ENCODE measurements around the gene WDR33. TPM values are rescaled to one million over a fixed set of nuclear protein-coding genes. Genes with fewer than 3 reads are reported as not detected.

Gene WDR33
- total and polyA plus RNA-seq, 5 donors from 2014 or later, result 31.5 to 71.4 (median 36.3) TPM

DNA sequence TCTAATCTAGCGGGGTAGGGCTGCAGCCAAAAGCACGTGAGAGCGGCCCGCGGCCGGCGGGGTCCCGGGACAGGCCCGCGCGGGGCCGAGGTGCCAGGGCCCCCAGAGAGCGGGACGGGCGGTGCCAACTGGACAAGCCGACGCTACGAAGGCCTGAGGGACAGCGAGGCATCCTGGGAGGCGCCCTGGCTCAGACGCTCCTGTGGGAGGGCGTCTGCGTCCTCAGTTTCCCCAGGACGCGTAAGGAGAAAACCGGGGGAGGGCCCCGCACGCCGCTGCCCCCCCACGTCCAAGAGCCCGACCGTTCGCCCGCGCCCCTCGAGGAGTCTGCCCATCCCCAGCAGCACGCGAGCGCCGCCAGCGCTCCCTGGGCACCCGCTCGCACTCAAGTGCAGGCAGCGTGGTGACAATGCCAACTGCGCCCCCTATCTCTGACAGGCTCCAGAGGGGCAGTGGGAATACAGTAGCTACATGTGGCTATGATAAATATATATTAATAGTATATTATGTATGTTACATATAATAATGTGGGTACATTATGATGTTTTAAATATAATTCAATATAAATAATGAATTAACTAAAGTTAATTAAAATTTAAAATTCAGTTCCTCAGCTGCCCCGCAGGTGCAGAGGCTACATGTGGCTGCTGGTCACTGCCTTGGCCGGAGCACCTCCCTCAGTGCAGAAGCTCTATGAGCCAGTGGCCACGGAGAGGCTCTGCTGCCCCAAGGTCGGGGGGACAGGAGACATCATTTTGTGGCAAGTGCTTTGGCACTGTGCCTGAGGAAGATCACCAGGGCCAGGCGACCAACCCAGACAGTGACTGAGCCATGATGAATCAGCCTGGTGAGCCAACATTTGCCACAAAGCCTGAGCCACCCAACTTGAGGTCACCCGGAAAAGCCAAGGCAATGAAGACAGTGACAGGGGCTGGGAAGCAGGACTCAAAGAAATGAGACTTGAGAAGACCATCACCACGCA lies 115.2 kb downstream of the WDR33 start:
- Mint-ChIP-seq H3K4me1 (peaks cover 0 to 8% (median 7%) of the 10 kb centered on the region in 4 donors), H3K27ac (no peak overlapping the region), H3K27me3 (peaks cover 16% of the 10 kb centered on the region), H3K9me3 (peaks cover 0 to 13% (median 7%) of the 10 kb centered on the region in 7 donors), H3K4me3 (peak overlapping the region in 1 of 4 donors; percentile 38), H3K36me3 (peaks cover 7% of the 10 kb centered on the region)
- ATAC-seq (ENCODE audit: low read depth in 2 of 2) (peak; percentile 50 to 75), DNase-seq (peak; percentile 33 to 56 (median 55))
- Histone ChIP-seq H3K4me3 (ENCODE audit: low read depth, low read length) (no peak overlapping the region), H3K27me3 (ENCODE audit: control insufficient read depth, insufficient read depth, low read length) (no peaks in the 10 kb centered on the region), H3K27ac (ENCODE audit: insufficient read depth, low read length, poor library complexity, severe bottlenecking) (no peak overlapping the region), H3K9me3 (ENCODE audit: control insufficient read depth in 2 of 2, low read length in 2 of 2) (peaks cover 2 to 4% of the 10 kb centered on the region in 2 experiments), H3K4me1 (ENCODE audit: control insufficient read depth, insufficient read depth, low read length, poor library complexity, severe bottlenecking) (peaks cover 6% of the 10 kb centered on the region), H3K36me3 (ENCODE audit: control insufficient read depth, insufficient read depth, low read length) (no peaks in the 10 kb centered on the region)

DNA sequence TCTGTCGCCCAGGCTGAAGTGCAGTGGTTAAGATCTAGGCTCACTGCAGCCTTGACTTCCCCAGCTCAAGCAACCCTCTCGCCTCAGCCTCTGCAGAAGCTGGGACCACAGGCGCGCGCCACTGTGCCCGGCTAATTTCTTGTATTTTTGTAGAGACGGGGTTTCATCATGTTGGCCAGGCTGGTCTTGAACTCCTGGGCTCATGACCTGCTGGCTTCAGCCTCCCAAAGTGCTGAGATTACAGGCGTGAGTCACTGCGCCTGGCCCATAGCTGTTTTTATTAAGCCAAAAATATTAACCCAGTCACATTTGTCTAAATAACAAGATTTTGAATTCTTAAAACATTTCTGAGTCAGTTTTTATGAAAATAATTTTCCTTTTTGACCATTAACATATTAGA lies 116.0 kb downstream of the WDR33 start:
- DNase-seq (no peak), ATAC-seq (ENCODE audit: low read depth in 2 of 2) (no peak)
- Histone ChIP-seq H3K4me1 (ENCODE audit: control insufficient read depth, insufficient read depth, low read length, poor library complexity, severe bottlenecking) (no peaks in the 10 kb centered on the region), H3K4me3 (ENCODE audit: low read depth, low read length) (no peak overlapping the region), H3K9me3 (ENCODE audit: control insufficient read depth in 2 of 2, low read length in 2 of 2) (peaks cover 2 to 12% of the 10 kb centered on the region in 2 experiments), H3K27me3 (ENCODE audit: control insufficient read depth, insufficient read depth, low read length) (no peaks in the 10 kb centered on the region), H3K36me3 (ENCODE audit: control insufficient read depth, insufficient read depth, low read length) (no peaks in the 10 kb centered on the region), H3K27ac (ENCODE audit: insufficient read depth, low read length, poor library complexity, severe bottlenecking) (no peak overlapping the region)
- H3K27ac Mint-ChIP-seq, result no peak overlapping the region
- H3K4me1 Mint-ChIP-seq, result peaks cover 0 to 4% (median under 1%) of the 10 kb centered on the region in 4 donors
- no peak overlapping the region for H3K4me3 Mint-ChIP-seq
- H3K36me3 Mint-ChIP-seq, result peaks cover 7% of the 10 kb centered on the region
- H3K27me3 Mint-ChIP-seq, result peaks cover 16% of the 10 kb centered on the region
- H3K9me3 Mint-ChIP-seq, result peaks cover 0 to 15% (median 7%) of the 10 kb centered on the region in 7 donors

DNA sequence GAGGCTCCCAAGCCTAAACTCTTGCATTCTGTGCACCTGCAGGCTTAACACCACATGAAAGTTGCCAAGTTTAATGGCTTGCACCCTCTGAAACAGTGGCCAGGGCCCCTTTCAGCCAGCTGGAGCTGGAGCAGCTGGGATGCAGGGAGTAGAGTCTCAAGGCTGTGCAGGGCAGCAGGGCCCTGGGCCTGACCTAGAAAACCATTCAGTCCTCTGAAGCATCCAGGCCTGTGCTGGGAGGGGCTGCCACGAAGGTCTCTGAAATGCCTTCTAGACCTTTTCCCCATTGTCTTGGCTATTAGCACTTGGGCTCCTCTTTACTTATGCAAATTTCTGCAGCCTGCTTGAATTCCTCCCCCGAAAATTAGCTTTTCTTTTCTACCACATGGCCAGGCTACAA lies 120.3 kb downstream of the WDR33 start:
- H3K9me3 Mint-ChIP-seq, result peaks cover 0 to 28% (median 8%) of the 10 kb centered on the region in 7 donors
- H3K27me3 Mint-ChIP-seq, result peaks cover 27% of the 10 kb centered on the region
- H3K27me3 ChIP-seq (ENCODE audit: control insufficient read depth, insufficient read depth, low read length), result peaks cover 7% of the 10 kb centered on the region
- peaks cover 3% of the 10 kb centered on the region for H3K36me3 Mint-ChIP-seq
- H3K4me3 ChIP-seq (ENCODE audit: low read depth, low read length), result no peak overlapping the region
- H3K9me3 ChIP-seq (ENCODE audit: control insufficient read depth in 2 of 2, low read length in 2 of 2), result peaks cover 13 to 20% of the 10 kb centered on the region in 2 experiments
- no peak overlapping the region for H3K4me3 Mint-ChIP-seq
- H3K4me1 Mint-ChIP-seq, result no peaks in the 10 kb centered on the region
- no peak overlapping the region for H3K27ac Mint-ChIP-seq
- ATAC-seq (ENCODE audit: low read depth in 2 of 2), result no peak
- H3K36me3 ChIP-seq (ENCODE audit: control insufficient read depth, insufficient read depth, low read length), result no peaks in the 10 kb centered on the region
- no peaks in the 10 kb centered on the region for H3K4me1 ChIP-seq (ENCODE audit: control insufficient read depth, insufficient read depth, low read length, poor library complexity, severe bottlenecking)
- no peak for DNase-seq
- no peak overlapping the region for H3K27ac ChIP-seq (ENCODE audit: insufficient read depth, low read length, poor library complexity, severe bottlenecking)

DNA sequence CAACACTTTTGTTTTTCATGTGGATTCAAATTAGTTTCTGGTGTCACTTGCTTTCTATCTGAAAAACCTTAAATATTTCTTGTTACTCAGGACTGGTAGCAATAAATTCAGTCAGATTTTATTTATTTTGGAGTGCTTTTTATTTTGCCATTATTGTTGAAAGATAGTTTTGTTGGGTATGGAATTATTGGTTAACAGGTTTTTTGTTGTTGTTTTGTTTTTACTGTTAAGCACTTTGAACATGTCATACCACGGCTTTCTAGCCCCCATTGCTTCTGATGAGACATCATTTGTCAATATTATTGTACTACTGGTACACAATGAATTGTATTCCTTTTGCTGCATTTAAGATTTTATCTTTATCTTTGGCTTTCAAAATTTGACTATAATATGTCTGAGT lies 122.6 kb downstream of the WDR33 start:
- Mint-ChIP-seq H3K9me3 (peaks cover 0 to 28% (median 8%) of the 10 kb centered on the region in 7 donors), H3K4me1 (no peaks in the 10 kb centered on the region), H3K36me3 (peaks cover 3% of the 10 kb centered on the region), H3K4me3 (no peak overlapping the region), H3K27me3 (peaks cover 19% of the 10 kb centered on the region), H3K27ac (no peak overlapping the region)
- ATAC-seq (ENCODE audit: low read depth in 2 of 2), result no peak
- peaks cover 13 to 20% of the 10 kb centered on the region in 2 experiments for H3K9me3 ChIP-seq (ENCODE audit: control insufficient read depth in 2 of 2, low read length in 2 of 2)
- H3K36me3 ChIP-seq (ENCODE audit: control insufficient read depth, insufficient read depth, low read length), result no peaks in the 10 kb centered on the region
- H3K27me3 ChIP-seq (ENCODE audit: control insufficient read depth, insufficient read depth, low read length), result peaks cover 7% of the 10 kb centered on the region
- H3K4me3 ChIP-seq (ENCODE audit: low read depth, low read length), result no peak overlapping the region
- no peak for DNase-seq
- no peak overlapping the region for H3K27ac ChIP-seq (ENCODE audit: insufficient read depth, low read length, poor library complexity, severe bottlenecking)
- no peaks in the 10 kb centered on the region for H3K4me1 ChIP-seq (ENCODE audit: control insufficient read depth, insufficient read depth, low read length, poor library complexity, severe bottlenecking)

DNA sequence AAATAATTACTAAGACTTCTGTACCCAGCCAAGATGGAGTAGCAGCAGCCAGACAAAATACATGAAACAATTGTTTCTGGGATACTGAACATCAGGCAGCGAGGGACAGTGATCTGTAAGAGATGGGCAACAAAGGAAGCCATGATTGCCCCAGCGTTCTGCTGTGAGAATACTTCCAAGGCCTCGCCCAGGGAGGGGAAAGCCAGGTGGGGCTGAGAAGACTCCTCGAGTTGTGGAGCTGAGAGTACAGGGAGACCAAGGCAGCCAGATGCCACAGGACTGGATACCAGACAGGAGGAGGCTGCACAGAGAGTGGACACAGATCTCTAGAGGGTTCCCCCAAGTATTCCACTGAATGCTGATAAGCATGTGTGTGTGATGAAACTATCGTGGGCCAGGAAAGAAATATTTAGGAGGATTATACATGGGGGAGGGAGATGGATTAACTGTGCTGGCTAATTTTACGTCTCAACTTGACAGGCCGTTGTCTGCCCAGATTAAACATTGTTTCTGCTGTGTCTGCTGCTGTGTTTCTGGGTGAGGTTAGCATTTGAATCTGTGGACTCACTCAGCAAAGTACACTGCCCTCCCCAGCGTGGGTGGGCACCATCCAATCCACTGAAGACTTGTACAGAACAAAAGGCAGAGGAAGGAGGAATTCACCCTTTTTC lies 125.4 kb downstream of the WDR33 start:
- Mint-ChIP-seq H3K9me3 (peaks cover 0 to 14% (median 3%) of the 10 kb centered on the region in 7 donors), H3K4me1 (no peaks in the 10 kb centered on the region), H3K27ac (no peak overlapping the region), H3K36me3 (no peaks in the 10 kb centered on the region), H3K4me3 (no peak overlapping the region), H3K27me3 (peaks cover 28% of the 10 kb centered on the region)
- no peaks in the 10 kb centered on the region for H3K36me3 ChIP-seq (ENCODE audit: control insufficient read depth, insufficient read depth, low read length)
- H3K4me3 ChIP-seq (ENCODE audit: low read depth, low read length), result no peak overlapping the region
- H3K4me1 ChIP-seq (ENCODE audit: control insufficient read depth, insufficient read depth, low read length, poor library complexity, severe bottlenecking), result no peaks in the 10 kb centered on the region
- peaks cover 7% of the 10 kb centered on the region for H3K27me3 ChIP-seq (ENCODE audit: control insufficient read depth, insufficient read depth, low read length)
- ATAC-seq (ENCODE audit: low read depth in 2 of 2) (no peak), DNase-seq (no peak)
- H3K9me3 ChIP-seq (ENCODE audit: control insufficient read depth in 2 of 2, low read length in 2 of 2), result peaks cover 11 to 14% of the 10 kb centered on the region in 2 experiments
- H3K27ac ChIP-seq (ENCODE audit: insufficient read depth, low read length, poor library complexity, severe bottlenecking), result no peak overlapping the region

DNA sequence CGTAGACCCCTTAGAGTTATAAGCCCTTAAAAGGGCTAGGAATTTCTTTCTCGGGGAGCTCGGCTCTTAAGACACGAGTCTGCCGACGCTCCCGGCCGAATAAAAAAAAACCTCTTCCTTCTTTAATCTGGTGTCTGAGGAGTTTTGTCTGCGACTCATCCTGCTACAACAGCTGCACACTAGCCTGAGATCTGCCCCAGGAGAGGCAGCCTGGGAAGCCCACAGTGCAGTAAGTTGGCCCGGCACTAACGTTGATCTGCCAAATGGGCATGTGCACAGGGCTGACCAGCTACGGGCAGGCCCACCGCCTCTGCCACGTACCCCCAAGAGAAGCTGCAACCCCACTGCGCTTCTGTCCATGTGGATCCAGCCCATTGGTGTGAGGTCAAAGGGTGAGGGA lies 127.2 kb downstream of the WDR33 start:
- no peaks in the 10 kb centered on the region for H3K4me1 ChIP-seq (ENCODE audit: control insufficient read depth, insufficient read depth, low read length, poor library complexity, severe bottlenecking)
- Mint-ChIP-seq H3K4me3 (no peak overlapping the region), H3K27me3 (peaks cover 31% of the 10 kb centered on the region), H3K36me3 (no peaks in the 10 kb centered on the region), H3K4me1 (no peaks in the 10 kb centered on the region), H3K9me3 (peaks cover 0 to 13% (median 3%) of the 10 kb centered on the region in 7 donors), H3K27ac (no peak overlapping the region)
- no peaks in the 10 kb centered on the region for H3K36me3 ChIP-seq (ENCODE audit: control insufficient read depth, insufficient read depth, low read length)
- peaks cover 7% of the 10 kb centered on the region for H3K27me3 ChIP-seq (ENCODE audit: control insufficient read depth, insufficient read depth, low read length)
- H3K9me3 ChIP-seq (ENCODE audit: control insufficient read depth in 2 of 2, low read length in 2 of 2), result peaks cover 5 to 8% of the 10 kb centered on the region in 2 experiments
- no peak overlapping the region for H3K4me3 ChIP-seq (ENCODE audit: low read depth, low read length)
- ATAC-seq (ENCODE audit: low read depth in 2 of 2), result no peak
- no peak for DNase-seq
- H3K27ac ChIP-seq (ENCODE audit: insufficient read depth, low read length, poor library complexity, severe bottlenecking), result no peak overlapping the region

DNA sequence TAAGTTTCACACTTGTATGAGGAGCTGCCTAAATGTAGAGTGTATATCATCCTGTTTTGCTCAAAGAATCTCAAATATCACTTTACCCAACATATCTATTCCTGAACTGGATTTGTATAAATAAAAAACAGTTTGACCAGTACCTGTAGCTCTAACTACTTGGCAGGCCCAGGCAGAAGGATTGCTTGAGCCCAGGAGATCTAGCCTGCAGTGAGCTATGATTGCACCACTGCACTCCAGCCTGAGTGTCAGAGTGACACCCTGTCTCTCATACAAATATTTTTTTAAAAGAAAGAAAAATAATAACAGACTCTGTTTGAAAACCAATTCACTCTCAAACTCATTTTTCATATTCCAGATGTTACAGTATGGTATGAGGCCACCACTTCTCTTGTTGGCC lies 127.9 kb downstream of the WDR33 start:
- Histone ChIP-seq H3K27ac (ENCODE audit: insufficient read depth, low read length, poor library complexity, severe bottlenecking) (no peak overlapping the region), H3K27me3 (ENCODE audit: control insufficient read depth, insufficient read depth, low read length) (peaks cover 9% of the 10 kb centered on the region), H3K9me3 (ENCODE audit: control insufficient read depth in 2 of 2, low read length in 2 of 2) (peaks cover 0 to 2% of the 10 kb centered on the region in 2 experiments), H3K4me3 (ENCODE audit: low read depth, low read length) (no peak overlapping the region), H3K36me3 (ENCODE audit: control insufficient read depth, insufficient read depth, low read length) (no peaks in the 10 kb centered on the region), H3K4me1 (ENCODE audit: control insufficient read depth, insufficient read depth, low read length, poor library complexity, severe bottlenecking) (no peaks in the 10 kb centered on the region)
- peaks cover 0 to 9% (median under 1%) of the 10 kb centered on the region in 7 donors for H3K9me3 Mint-ChIP-seq
- H3K4me3 Mint-ChIP-seq, result no peak overlapping the region
- no peak overlapping the region for H3K27ac Mint-ChIP-seq
- H3K36me3 Mint-ChIP-seq, result no peaks in the 10 kb centered on the region
- ATAC-seq (ENCODE audit: low read depth in 2 of 2) (no peak), DNase-seq (no peak)
- H3K4me1 Mint-ChIP-seq, result no peaks in the 10 kb centered on the region
- H3K27me3 Mint-ChIP-seq, result peaks cover 37% of the 10 kb centered on the region
